Caco-2 (cell line): ENCODE measurements around the gene RAB39A. TPM values are rescaled to one million over a fixed set of nuclear protein-coding genes. Genes with fewer than 3 reads are reported as not detected.

Source experiments
- BruUV-seq: library from RNA; stranded (reverse); fragments of 400-500 nt; replicated peaks from 2 replicates; lab custom pipeline; 2021; lab: Mats Ljungman, UMichigan
- CTCF ChIA-PET: fragments of 300-600 bp; sonication (Branson Sonifier 250); formaldehyde crosslinking; loops from one replicate; lab custom pipeline; 2022; ENCODE audit warnings: antibody characterized with exemption; lab: Charles Lee
- POLR2A ChIA-PET: fragments of 300-600 bp; sonication (Branson Sonifier 250); formaldehyde crosslinking; loops from one replicate; lab custom pipeline; 2022; ENCODE audit warnings: antibody characterized with exemption; lab: Charles Lee
- DNase-seq, 2 experiments: peaks; one replicate each; pipeline versions ENCODE4 v3.0.0 to v3.0.0-alpha.2; 2020 to 2022
- H3K27me3 ChIP-seq: replicated peaks from 2 replicates; pipeline ENCODE4 v1.6.0; 2011; ENCODE audit warnings: low read length; ENCODE audit not compliant: control insufficient read depth, insufficient read depth
- H3K36me3 ChIP-seq: 2 replicates; pipeline ENCODE4 v1.5.1; 2011; ENCODE audit warnings: low read length; ENCODE audit not compliant: control insufficient read depth, insufficient read depth
- H3K4me1 ChIP-seq: fragments of 250-450 bp; sonication (Bioruptor Pico); 2 replicates; pipeline ENCODE4 v1.5.1; 2020; ENCODE audit warnings: mild to moderate bottlenecking
- H3K4me3 ChIP-seq: 2 replicates; pipeline ENCODE4 v1.5.1; 2011; ENCODE audit warnings: low read depth, mild to moderate bottlenecking, control low read depth, low read length
- H3K9me3 ChIP-seq: fragments of 250-450 bp; sonication (Bioruptor Pico); 2 replicates; pipeline ENCODE4 v1.5.1; 2020; ENCODE audit warnings: mild to moderate bottlenecking, moderate library complexity
- H3K27ac Mint-ChIP-seq: one replicate; pipeline ENCODE4 v1.8.0; 2022; ENCODE audit warnings: mixed read lengths; ENCODE audit not compliant: unreplicated experiment
- H3K27me3 Mint-ChIP-seq: one replicate; pipeline ENCODE4 v1.8.0; 2022; ENCODE audit warnings: mixed read lengths; ENCODE audit not compliant: insufficient read depth, unreplicated experiment
- H3K36me3 Mint-ChIP-seq: one replicate; pipeline ENCODE4 v1.8.0; 2022; ENCODE audit warnings: mild to moderate bottlenecking, mixed read lengths; ENCODE audit not compliant: insufficient read depth, unreplicated experiment
- H3K4me1 Mint-ChIP-seq: one replicate; pipeline ENCODE4 v1.8.0; 2022; ENCODE audit warnings: low read depth, mixed read lengths; ENCODE audit not compliant: unreplicated experiment
- H3K4me3 Mint-ChIP-seq: one replicate; pipeline ENCODE4 v1.8.0; 2022; ENCODE audit warnings: mild to moderate bottlenecking, moderate library complexity, mixed read lengths; ENCODE audit not compliant: unreplicated experiment
- H3K9me3 Mint-ChIP-seq: one replicate; pipeline ENCODE4 v1.8.0; 2022; ENCODE audit warnings: mixed read lengths; ENCODE audit not compliant: unreplicated experiment
- CTCF ChIP-seq, 2 experiments: fragments of 200-600 bp in 1 of 2; IDR thresholded peaks; 1 replicate in 1 of 2; 2 replicates in 1 of 2; pipeline versions ENCODE4 v1.5.1 to v1.8.0; 2011 to 2022; ENCODE audit warnings: antibody characterized with exemption in 1 of 2, control low read depth in 1 of 2, inconsistent platforms in 1 of 2, low read depth in 1 of 2, low read length in 1 of 2, mild to moderate bottlenecking in 1 of 2, moderate library complexity in 1 of 2; ENCODE audit not compliant: insufficient read depth in 1 of 2, severe bottlenecking in 1 of 2, unreplicated experiment in 1 of 2
- intact Hi-C: fragments of 100-400 bp; cut with micrococcal nuclease; formaldehyde crosslinking; loops from one replicate; pipeline ENCODE4 v1.10.0; 2022; ENCODE audit not compliant: unreplicated experiment
- total RNA-seq: library from RNA; stranded (reverse); gene quantifications from 2 replicates; pipeline ENCODE4 v1.2.3, GENCODE V29; 2022

The RAB39A gene
- total RNA-seq, 1 experiment from 2014 or later: 0.16 TPM

GRCh38 chr11:107951155-107951554 is 22.9 kb downstream of the RAB39A start:
- Mint-ChIP-seq H3K27ac (no peak overlapping the region), H3K9me3 (no peaks in the 10 kb centered on the region), H3K4me3 (no peak overlapping the region), H3K27me3 (peaks cover 14% of the 10 kb centered on the region), H3K36me3 (no peaks in the 10 kb centered on the region), H3K4me1 (peaks cover 9% of the 10 kb centered on the region)
- H3K4me1 ChIP-seq: no peaks in the 10 kb centered on the region
- H3K9me3 ChIP-seq: no peaks in the 10 kb centered on the region
- no peak overlapping the region for H3K4me3 ChIP-seq
- H3K36me3 ChIP-seq: no peaks in the 10 kb centered on the region
- TF ChIP-seq CTCF (IDR thresholded peaks at IDR 0.05; ENCODE audit: insufficient read depth in 1 of 2, low read depth in 1 of 2, low read length in 1 of 2, severe bottlenecking in 1 of 2, unreplicated experiment in 1 of 2): no peak
- DNase-seq: no peak
- CTCF ChIA-PET: no interaction called here
- peaks cover 1% of the 10 kb centered on the region; the same call in 1 of the 2 replicates for H3K27me3 ChIP-seq
- BruUV-seq: no TSS peak
- intact Hi-C loops: no loop called here
- POLR2A ChIA-PET: no interaction called here

- Mint-ChIP-seq H3K27ac (no peak overlapping the region), H3K27me3 (peaks cover 13% of the 10 kb centered on the region), H3K9me3 (no peaks in the 10 kb centered on the region), H3K4me1 (no peaks in the 10 kb centered on the region), H3K36me3 (no peaks in the 10 kb centered on the region), H3K4me3 (no peak overlapping the region)
- DNase-seq: no peak
- Histone ChIP-seq H3K4me1 (no peaks in the 10 kb centered on the region), H3K9me3 (no peaks in the 10 kb centered on the region), H3K4me3 (no peak overlapping the region), H3K27me3 (peaks cover 2% of the 10 kb centered on the region; the same call in 1 of the 2 replicates), H3K36me3 (no peaks in the 10 kb centered on the region)
- intact Hi-C loops: no loop called here
- ChIA-PET POLR2A (no interaction called here), CTCF (no interaction called here)
- TF ChIP-seq CTCF (IDR thresholded peaks at IDR 0.05; ENCODE audit: insufficient read depth in 1 of 2, low read depth in 1 of 2, low read length in 1 of 2, severe bottlenecking in 1 of 2, unreplicated experiment in 1 of 2): no peak
- no TSS peak for BruUV-seq
These were observed 25.2 kb downstream of the RAB39A start for GRCh38 chr11:107953446-107953845.

DNA sequence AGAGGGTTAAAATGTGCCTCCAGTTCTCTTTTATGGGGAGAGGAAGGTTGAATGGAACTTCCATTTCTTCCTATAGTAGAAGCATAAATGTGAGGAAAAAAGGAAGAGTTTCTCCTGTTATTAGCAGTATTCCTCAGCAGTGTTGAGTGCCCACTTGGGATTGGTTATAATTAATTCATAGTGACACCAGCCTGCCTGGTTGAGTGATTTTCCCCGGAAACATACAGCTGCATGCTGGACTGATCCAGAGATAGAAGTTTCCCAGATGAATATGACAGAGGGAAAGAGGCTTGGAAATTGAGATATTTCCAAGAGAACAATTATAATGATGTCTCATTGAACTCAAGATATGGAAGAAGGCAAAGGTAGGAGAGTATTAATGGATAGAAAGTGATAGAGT is 28.3 kb downstream of the RAB39A start:
- H3K9me3 ChIP-seq: no peaks in the 10 kb centered on the region
- no peak for TF ChIP-seq CTCF (IDR thresholded peaks at IDR 0.05; ENCODE audit: insufficient read depth in 1 of 2, low read depth in 1 of 2, low read length in 1 of 2, severe bottlenecking in 1 of 2, unreplicated experiment in 1 of 2)
- CTCF ChIA-PET: no interaction called here
- no peak for DNase-seq
- Mint-ChIP-seq H3K27ac (no peak overlapping the region), H3K9me3 (no peaks in the 10 kb centered on the region), H3K4me3 (no peak overlapping the region), H3K4me1 (no peaks in the 10 kb centered on the region), H3K36me3 (no peaks in the 10 kb centered on the region), H3K27me3 (peaks cover 6% of the 10 kb centered on the region)
- no TSS peak for BruUV-seq
- no peak overlapping the region for H3K4me3 ChIP-seq
- intact Hi-C loops: no loop called here
- POLR2A ChIA-PET: no interaction called here
- no peaks in the 10 kb centered on the region for H3K36me3 ChIP-seq
- no peaks in the 10 kb centered on the region for H3K4me1 ChIP-seq
- peaks cover 6% of the 10 kb centered on the region; the same call in 1 of the 2 replicates for H3K27me3 ChIP-seq
